H9 (cell line): Measurements from ENCODE around the gene LIX1. TPM values are rescaled to one million over a fixed set of nuclear protein-coding genes. Genes with fewer than 3 reads are reported as not detected.

Source experiments
- DNase-seq: peaks from one replicate; pipeline ENCODE4 v3.0.0-alpha.2; 2017
- H2AFZ ChIP-seq: one replicate; pipeline ENCODE4 v1.6.1; 2013; ENCODE audit warnings: mild to moderate bottlenecking, low read length, control low read depth, moderate library complexity
- H2AK5ac ChIP-seq: 2 replicates; pipeline ENCODE4 v1.6.1; 2013; ENCODE audit warnings: low read length, control low read depth, mixed read lengths; ENCODE audit not compliant: insufficient read length
- H2BK120ac ChIP-seq: one replicate; pipeline ENCODE4 v1.6.1; 2013; ENCODE audit warnings: low read depth, mild to moderate bottlenecking, low read length, control low read depth, inconsistent platforms; ENCODE audit not compliant: poor library complexity, severe bottlenecking
- H2BK12ac ChIP-seq: 2 replicates; pipeline ENCODE4 v1.6.1; 2013; ENCODE audit warnings: low read length, control low read depth, mixed read lengths, low read depth; ENCODE audit not compliant: insufficient read length
- H2BK15ac ChIP-seq: 2 replicates; pipeline ENCODE4 v1.6.1; 2013; ENCODE audit warnings: low read depth, low read length, control low read depth
- H2BK20ac ChIP-seq: one replicate; pipeline ENCODE4 v1.6.1; 2013; ENCODE audit warnings: low read depth, mild to moderate bottlenecking, low read length, control low read depth, inconsistent platforms; ENCODE audit not compliant: poor library complexity, severe bottlenecking
- H2BK5ac ChIP-seq: 2 replicates; pipeline ENCODE4 v1.6.1; 2013; ENCODE audit warnings: low read length, control low read depth, mixed read lengths; ENCODE audit not compliant: insufficient read length
- H3K14ac ChIP-seq: 2 replicates; pipeline ENCODE4 v1.6.1; 2013; ENCODE audit warnings: low read length, control low read depth; ENCODE audit not compliant: insufficient read depth
- H3K18ac ChIP-seq: 2 replicates; pipeline ENCODE4 v1.6.1; 2013; ENCODE audit warnings: low read depth, mild to moderate bottlenecking, mixed read lengths, low read length, control low read depth; ENCODE audit not compliant: insufficient read length
- H3K23ac ChIP-seq: 2 replicates; pipeline ENCODE4 v1.6.1; 2013; ENCODE audit warnings: low read length, control low read depth, mixed read lengths, low read depth; ENCODE audit not compliant: insufficient read length
- H3K23me2 ChIP-seq: 2 replicates; pipeline ENCODE4 v1.6.1; 2013; ENCODE audit warnings: low read depth, mild to moderate bottlenecking, mixed read lengths, low read length, control low read depth; ENCODE audit not compliant: insufficient read length, poor library complexity, severe bottlenecking
- H3K27ac ChIP-seq: 2 replicates; pipeline ENCODE4 v1.5.1; 2013; ENCODE audit warnings: low read length, control low read depth, mixed read lengths, low read depth; ENCODE audit not compliant: insufficient read length
- H3K27me3 ChIP-seq: 2 replicates; pipeline ENCODE4 v1.6.1; 2013; ENCODE audit warnings: low read length, control low read depth, inconsistent platforms; ENCODE audit not compliant: insufficient read depth
- H3K4ac ChIP-seq: 2 replicates; pipeline ENCODE4 v1.6.1; 2013; ENCODE audit warnings: low read depth, mild to moderate bottlenecking, control low read depth, inconsistent platforms, low read length, moderate library complexity
- H3K4me1 ChIP-seq: 2 replicates; pipeline ENCODE4 v1.6.1; 2013; ENCODE audit warnings: low read length, control low read depth, inconsistent platforms; ENCODE audit not compliant: insufficient read depth
- H3K4me2 ChIP-seq: 2 replicates; pipeline ENCODE4 v1.6.1; 2013; ENCODE audit warnings: low read length, control low read depth, mixed read lengths; ENCODE audit not compliant: insufficient read length, insufficient read depth
- H3K56ac ChIP-seq: 2 replicates; pipeline ENCODE4 v1.6.1; 2013; ENCODE audit warnings: low read depth, mild to moderate bottlenecking, mixed read lengths, low read length, control low read depth; ENCODE audit not compliant: insufficient read length
- H3K79me1 ChIP-seq: 2 replicates; pipeline ENCODE4 v1.6.1; 2013; ENCODE audit warnings: low read depth, mild to moderate bottlenecking, moderate library complexity, low read length, control low read depth, inconsistent platforms; ENCODE audit not compliant: insufficient read depth, poor library complexity, severe bottlenecking
- H3K79me2 ChIP-seq: 2 replicates; pipeline ENCODE4 v1.6.1; 2013; ENCODE audit warnings: low read length, control low read depth, inconsistent platforms; ENCODE audit not compliant: insufficient read depth
- H3K9ac ChIP-seq: 2 replicates; pipeline ENCODE4 v1.6.1; 2013; ENCODE audit warnings: low read length, control low read depth, mixed read lengths; ENCODE audit not compliant: insufficient read length; ENCODE audit errors: extremely low read depth
- H3K9me3 ChIP-seq: one replicate; pipeline ENCODE4 v1.6.1; 2013; ENCODE audit warnings: low read depth, low read length, inconsistent platforms; ENCODE audit not compliant: control insufficient read depth
- H3T11ph ChIP-seq: one replicate; pipeline ENCODE4 v1.6.1; 2013; ENCODE audit warnings: mild to moderate bottlenecking, low read length, control low read depth, inconsistent platforms
- H4K20me1 ChIP-seq: one replicate; pipeline ENCODE4 v1.6.1; 2013; ENCODE audit not compliant: control insufficient read depth, insufficient read length, insufficient read depth
- H4K5ac ChIP-seq: 2 replicates; pipeline ENCODE4 v1.6.1; 2013; ENCODE audit warnings: low read depth, mild to moderate bottlenecking, mixed read lengths, low read length, control low read depth; ENCODE audit not compliant: insufficient read length
- H4K8ac ChIP-seq: replicated peaks from 2 replicates; pipeline ENCODE4 v1.6.1; 2013; ENCODE audit warnings: low read length, control low read depth, mixed read lengths, low read depth; ENCODE audit not compliant: insufficient read length
- H4K91ac ChIP-seq: 2 replicates; pipeline ENCODE4 v1.6.1; 2013; ENCODE audit warnings: low read depth, mild to moderate bottlenecking, moderate library complexity, mixed read lengths, low read length, control low read depth; ENCODE audit not compliant: insufficient read length
- H3K27ac Mint-ChIP-seq, 3 experiments: 2 replicates in 2 of 3; 3 replicates in 1 of 3; pipeline ENCODE4 v1.8.0; 2020 to 2021; ENCODE audit warnings: mixed read lengths in 3 of 3, mild to moderate bottlenecking in 1 of 3, moderate library complexity in 1 of 3
- H3K27me3 Mint-ChIP-seq: 2 replicates; pipeline ENCODE4 v1.8.0; 2021; ENCODE audit warnings: low read depth, mild to moderate bottlenecking, moderate library complexity, mixed read lengths
- H3K36me3 Mint-ChIP-seq, 3 experiments: 2 replicates in 2 of 3; 3 replicates in 1 of 3; pipeline ENCODE4 v1.8.0; 2020 to 2021; ENCODE audit warnings: low read depth in 3 of 3, mixed read lengths in 3 of 3; ENCODE audit not compliant: insufficient read depth in 1 of 3
- H3K4me1 Mint-ChIP-seq, 2 experiments: 2 replicates each; pipeline ENCODE4 v1.8.0; 2020; ENCODE audit warnings: mixed read lengths in 2 of 2
- H3K4me3 Mint-ChIP-seq, 2 experiments: 2 replicates in 1 of 2; 3 replicates in 1 of 2; pipeline ENCODE4 v1.8.0; 2020 to 2021; ENCODE audit warnings: mild to moderate bottlenecking in 2 of 2, mixed read lengths in 2 of 2, moderate library complexity in 1 of 2
- H3K9me3 Mint-ChIP-seq, 2 experiments: 2 replicates in 1 of 2; 3 replicates in 1 of 2; pipeline ENCODE4 v1.8.0; 2020; ENCODE audit warnings: mild to moderate bottlenecking in 2 of 2, mixed read lengths in 2 of 2, moderate library complexity in 1 of 2
- total RNA-seq: library from RNA; stranded (reverse); gene quantifications from 2 replicates; pipeline ENCODE4 v1.2.1, GENCODE V29; 2021
- TF ChIP-seq, protein P1 (sequence below): fragments of 200-600 bp; sonication (generic); conservative IDR thresholded peaks from 3 replicates; pipeline ENCODE4 v1.8.0; 2021; ENCODE audit warnings: antibody characterized with exemption, mild to moderate bottlenecking

Gene LIX1
- total RNA-seq, 1 experiment from 2014 or later: 0.13 TPM

DNA sequence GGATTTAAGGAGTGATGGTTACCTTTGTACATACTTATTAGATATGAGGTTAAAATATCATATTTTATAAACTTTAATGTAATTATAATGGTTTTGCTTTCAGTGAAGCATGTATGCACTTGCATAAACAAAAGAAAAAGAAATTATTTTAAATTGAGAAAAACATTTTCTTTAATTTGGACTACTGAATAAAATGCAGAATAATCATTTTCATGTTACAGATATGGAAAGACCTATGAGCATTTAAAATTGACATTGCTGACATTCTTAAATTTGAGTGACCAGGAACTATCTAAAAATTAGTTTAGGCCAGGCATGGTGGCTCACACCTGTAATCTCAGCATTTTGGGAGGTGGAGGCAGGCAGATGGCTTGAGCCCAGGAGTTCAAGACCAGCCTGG is 49.2 kb downstream of the LIX1 start:
- Histone ChIP-seq H4K91ac (no peak overlapping the region), H3K27me3 (no peaks in the 10 kb centered on the region), H3K79me2 (no peaks in the 10 kb centered on the region), H3K9me3 (no peaks in the 10 kb centered on the region), H3K14ac (no peak overlapping the region), H3K9ac (no peak overlapping the region), H4K5ac (no peak overlapping the region), H3K27ac (no peak overlapping the region), H2AFZ (no peak overlapping the region), H3K23ac (no peak overlapping the region), H4K20me1 (no peaks in the 10 kb centered on the region), H2AK5ac (no peak overlapping the region), H4K8ac (no peak overlapping the region), H2BK12ac (no peak overlapping the region), H3K4me2 (no peak overlapping the region), H3K23me2 (no peaks in the 10 kb centered on the region), H2BK15ac (no peak overlapping the region), H2BK5ac (no peak overlapping the region), H2BK120ac (no peak overlapping the region), H2BK20ac (no peak overlapping the region), H3T11ph (no peak overlapping the region), H3K79me1 (no peaks in the 10 kb centered on the region), H3K4me1 (peaks cover 4% of the 10 kb centered on the region; the same call in 1 of the 2 replicates), H3K18ac (no peak overlapping the region), H3K4ac (no peak overlapping the region), H3K56ac (no peak overlapping the region)
- Mint-ChIP-seq H3K27ac (no peak overlapping the region), H3K9me3 (no peaks in the 10 kb centered on the region), H3K4me1 (peaks cover 21 to 24% of the 10 kb centered on the region in 2 experiments), H3K27me3 (no peaks in the 10 kb centered on the region), H3K36me3 (no peaks in the 10 kb centered on the region), H3K4me3 (no peak overlapping the region)
- TF ChIP-seq, protein P1, sequence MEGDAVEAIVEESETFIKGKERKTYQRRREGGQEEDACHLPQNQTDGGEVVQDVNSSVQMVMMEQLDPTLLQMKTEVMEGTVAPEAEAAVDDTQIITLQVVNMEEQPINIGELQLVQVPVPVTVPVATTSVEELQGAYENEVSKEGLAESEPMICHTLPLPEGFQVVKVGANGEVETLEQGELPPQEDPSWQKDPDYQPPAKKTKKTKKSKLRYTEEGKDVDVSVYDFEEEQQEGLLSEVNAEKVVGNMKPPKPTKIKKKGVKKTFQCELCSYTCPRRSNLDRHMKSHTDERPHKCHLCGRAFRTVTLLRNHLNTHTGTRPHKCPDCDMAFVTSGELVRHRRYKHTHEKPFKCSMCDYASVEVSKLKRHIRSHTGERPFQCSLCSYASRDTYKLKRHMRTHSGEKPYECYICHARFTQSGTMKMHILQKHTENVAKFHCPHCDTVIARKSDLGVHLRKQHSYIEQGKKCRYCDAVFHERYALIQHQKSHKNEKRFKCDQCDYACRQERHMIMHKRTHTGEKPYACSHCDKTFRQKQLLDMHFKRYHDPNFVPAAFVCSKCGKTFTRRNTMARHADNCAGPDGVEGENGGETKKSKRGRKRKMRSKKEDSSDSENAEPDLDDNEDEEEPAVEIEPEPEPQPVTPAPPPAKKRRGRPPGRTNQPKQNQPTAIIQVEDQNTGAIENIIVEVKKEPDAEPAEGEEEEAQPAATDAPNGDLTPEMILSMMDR: no peak
- DNase-seq: no peak
